K562 (cell line): ENCODE data around the gene FAM177B. TPM values are rescaled to one million over a fixed set of nuclear protein-coding genes. Genes with fewer than 3 reads are reported as not detected.

Experiments
- ATAC-seq: fragments of 200-7000 bp; cut with Tn5 transposase; 3 replicates; pipeline ENCODE4 v1.9.1; 2020; ENCODE audit warnings: moderate library complexity
- Bru-seq: library from RNA; stranded (reverse); fragments of 400-500 nt; gene quantifications from one replicate; lab custom pipeline; 2021; lab: Mats Ljungman, UMichigan
- BruChase-seq, 2 experiments: library from RNA; stranded (reverse); fragments of 400-500 nt; gene quantifications; one replicate each; lab custom pipeline; 2021; lab: Mats Ljungman, UMichigan
- BruUV-seq: library from RNA; stranded (reverse); fragments of 400-500 nt; replicated peaks from 2 replicates; lab custom pipeline; 2021; lab: Mats Ljungman, UMichigan
- CTCF ChIA-PET: fragments of 300-600 bp; formaldehyde crosslinking; extraction: SDS; loops from one replicate; lab custom pipeline; 2021; ENCODE audit warnings: low intra/inter-chr PET ratio; lab: Yijun Ruan, JAX
- POLR2A ChIA-PET: fragments of 300-600, 350-650 bp; sonication (Branson Sonifier 250); formaldehyde crosslinking; extraction: SDS; loops from one replicate; lab custom pipeline; 2021; ENCODE audit warnings: antibody characterized with exemption, inconsistent platforms; lab: Yijun Ruan, JAX
- DNase-seq, 4 experiments: peaks; one replicate each; pipeline versions ENCODE4 v3.0.0 to v3.0.0-alpha.2; 2011 to 2018; ENCODE audit warnings: low spot score in 3 of 4, mixed read lengths in 3 of 4; ENCODE audit errors: extremely low read depth in 1 of 4
- FAIRE-seq: peaks from 2 replicates; lab custom pipeline; 2011; peaks lifted over from hg19 to GRCh38; lab: Jason Lieb, UNC
- H2AFZ ChIP-seq: 2 replicates; pipeline ENCODE4 v1.6.0; 2011; ENCODE audit warnings: low read depth, low read length, control low read depth, inconsistent platforms
- H3K27ac ChIP-seq: fragments of 200-600 bp; 3 replicates; pipeline ENCODE4 v1.8.0; 2011; ENCODE audit warnings: low read depth, mild to moderate bottlenecking, control low read depth, inconsistent platforms, low read length, moderate library complexity, mixed read lengths; ENCODE audit errors: extremely low read depth
- H3K27me3 ChIP-seq, 2 experiments: fragments of 300-600 bp in 1 of 2; 2 replicates in 1 of 2; 3 replicates in 1 of 2; pipeline versions ENCODE4 v1.6.0 to v1.8.0; 2011; ENCODE audit warnings: inconsistent platforms in 2 of 2, low read length in 2 of 2, mild to moderate bottlenecking in 1 of 2, mixed read lengths in 1 of 2, moderate library complexity in 1 of 2; ENCODE audit not compliant: control insufficient read depth in 2 of 2, insufficient read depth in 2 of 2
- H3K36me3 ChIP-seq: fragments of 300-600 bp; 3 replicates; pipeline ENCODE4 v1.8.0; 2011; ENCODE audit warnings: mild to moderate bottlenecking, low read length, inconsistent platforms; ENCODE audit not compliant: control insufficient read depth, insufficient read depth
- H3K4me1 ChIP-seq, 2 experiments: fragments of 200-600 bp in 1 of 2; replicated peaks in 1 of 2; 2 replicates in 1 of 2; 3 replicates in 1 of 2; pipeline versions ENCODE4 v1.5.1 to v1.8.0; 2011; ENCODE audit warnings: inconsistent platforms in 2 of 2, low read length in 2 of 2, mild to moderate bottlenecking in 1 of 2, mixed read lengths in 1 of 2, moderate library complexity in 1 of 2; ENCODE audit not compliant: control insufficient read depth in 2 of 2, insufficient read depth in 2 of 2
- H3K4me2 ChIP-seq: 2 replicates; pipeline ENCODE4 v1.6.1; 2011; ENCODE audit warnings: low read length, control low read depth, inconsistent platforms, mixed read lengths; ENCODE audit not compliant: insufficient read depth
- H3K4me3 ChIP-seq: fragments of 200-600 bp; sonication (generic), shearing (Covaris generic); 2 replicates; pipeline ENCODE4 v1.5.1; 2016; ENCODE audit warnings: control low read depth, inconsistent platforms
- H3K79me2 ChIP-seq: fragments of 200-600 bp; 3 replicates; pipeline ENCODE4 v1.8.0; 2011; ENCODE audit warnings: low read length, inconsistent platforms; ENCODE audit not compliant: control insufficient read depth, insufficient read depth
- H3K9ac ChIP-seq, 2 experiments: 2 replicates each; pipeline versions ENCODE4 v1.6.0 to v1.6.1; 2011; ENCODE audit warnings: low read depth in 2 of 2, low read length in 2 of 2, control low read depth in 1 of 2, inconsistent platforms in 1 of 2, mild to moderate bottlenecking in 1 of 2, mixed read lengths in 1 of 2; ENCODE audit not compliant: insufficient read depth in 1 of 2
- H3K9me1 ChIP-seq: one replicate; pipeline ENCODE4 v1.6.0; 2011; ENCODE audit warnings: inconsistent platforms, mild to moderate bottlenecking, low read length, moderate library complexity; ENCODE audit not compliant: control insufficient read depth, insufficient read depth
- H3K9me3 ChIP-seq: replicated peaks from 2 replicates; pipeline ENCODE4 v1.5.1; 2011; ENCODE audit warnings: low read depth, low read length, inconsistent platforms; ENCODE audit not compliant: control insufficient read depth, insufficient read depth
- H4K20me1 ChIP-seq: replicated peaks from 2 replicates; pipeline ENCODE4 v1.6.1; 2011; ENCODE audit warnings: low read length, inconsistent platforms, mixed read lengths; ENCODE audit not compliant: control insufficient read depth, insufficient read depth
- HMG20B ChIP-seq: fragments of 250-450 bp; sonication (Bioruptor Pico); IDR thresholded peaks from 2 replicates; pipeline ENCODE4 v1.5.0; 2021; ENCODE audit warnings: mild to moderate bottlenecking
- SPI1 ChIP-seq: IDR thresholded peaks from 2 replicates; pipeline ENCODE4 v1.6.1; 2011; ENCODE audit warnings: low read depth, low read length, control low read depth, borderline replicate concordance
- ZNF589 ChIP-seq: fragments of 200-800 bp; sonication (Bioruptor generic); IDR thresholded peaks from 2 replicates; pipeline ENCODE4 v1.6.1; 2016; ENCODE audit warnings: low read depth, missing genetic modification characterization, missing compliant biosample characterization
- ZNF699 ChIP-seq: fragments of 250-450 bp; sonication (Bioruptor Pico); IDR thresholded peaks from 2 replicates; pipeline ENCODE4 v1.8.0; 2021; ENCODE audit warnings: mild to moderate bottlenecking, moderate library complexity; ENCODE audit not compliant: insufficient replicate concordance
- WGBS: fragments of 100-300 bp; shearing (Covaris generic); methylation state at CpG from one replicate; pipeline ENCODE4 v1.1.6; 2016; ENCODE audit warnings: low coverage, mixed read lengths; ENCODE audit not compliant: insufficient coverage; ENCODE audit errors: missing lambda C conversion rate; 5-methylcytosine and 5-hydroxymethylcytosine counted together
- in situ Hi-C: fragments of 300-500 bp; cut with MboI; formaldehyde crosslinking; loops from 4 replicates; pipeline ENCODE4 v1.15.0; 2018; ENCODE audit warnings: inconsistent platforms, mixed read lengths
- intact Hi-C: fragments of 100-400 bp; cut with micrococcal nuclease; formaldehyde crosslinking; loops from 2 replicates; pipeline ENCODE4 v1.14.2; 2022
- long read RNA-seq, 3 experiments: library from polyadenylated mRNA in 2 of 3; library from RNA in 1 of 3; unstranded in 2 of 3; stranded (forward) in 1 of 3; transcript quantifications; one replicate each; pipeline ENCODE4 v2.0.0, GENCODE V29; 2019 to 2022
- polyA minus RNA-seq, 3 experiments: library from RNA; depleted of rRNA, polyadenylated mRNA; stranded (reverse); fragments of >200 nt; gene quantifications; 2 replicates each; pipeline ENCODE4 v1.2.3, GENCODE V29; 2011
- polyA plus RNA-seq, 8 experiments: library from polyadenylated mRNA; depleted of rRNA in 4 of 8; stranded (reverse) in 5 of 8; unstranded in 3 of 8; fragments of >200 nt; fragmentation: Nextera tagmentation in 2 of 8; fragmentation: Illumina TruSeq in 1 of 8; extraction: Ambion mirVana in 2 of 8; extraction: Trizol in 1 of 8; gene quantifications; 2 replicates each; pipeline versions ENCODE4 v1.2.1 to v1.2.3, GENCODE V29; 2011 to 2014; ENCODE audit warnings: inconsistent platforms in 1 of 8, missing spikeins in 1 of 8
- total RNA-seq, 7 experiments: library from RNA; depleted of rRNA in 6 of 7; stranded (reverse); fragments of >200 nt in 6 of 7; fragmentation: Illumina TruSeq in 2 of 7; extraction: Trizol in 2 of 7; gene quantifications; 2 replicates each; pipeline versions ENCODE4 v1.2.1 to v1.2.3, GENCODE V29; 2011 to 2021; ENCODE audit warnings: low replicate concordance in 1 of 7
- TF ChIP-seq, protein P1 (sequence below): fragments of 450-650 bp; IDR thresholded peaks from 2 replicates; pipeline ENCODE4 v1.6.1; 2014; ENCODE audit warnings: low read depth, mild to moderate bottlenecking, moderate library complexity, borderline replicate concordance
- TF ChIP-seq, protein P2 (sequence below): sonication (generic); formaldehyde crosslinking; IDR thresholded peaks from 2 replicates; pipeline ENCODE4 v1.8.1; 2023; ENCODE audit warnings: mild to moderate bottlenecking, missing genetic modification reagents, moderate library complexity

Gene FAM177B
- not detected in 2 replicates for total RNA-seq (2011; cell fraction: chromatin; rRNA removed; ENCODE audit: low replicate concordance)
- total RNA-seq (2011; cell fraction: nucleolus; rRNA removed), result not detected in 2 replicates
- total RNA-seq (2011; cell fraction: nucleoplasm; rRNA removed), result not detected in 2 replicates
- total RNA-seq (2014; rRNA removed) (not detected in 2 replicates), total RNA-seq (2014; rRNA removed; fragmentation: Illumina TruSeq; extraction: Trizol) (not detected in 2 replicates), total RNA-seq (2015; rRNA removed; fragmentation: Illumina TruSeq; extraction: Trizol) (not detected in 2 replicates), total RNA-seq (2021) (not detected in 2 replicates), polyA plus RNA-seq (2011; rRNA removed) (not detected in 2 replicates), polyA plus RNA-seq (2014; fragmentation: Illumina TruSeq; extraction: Trizol) (not detected in 2 replicates), polyA plus RNA-seq (2014; fragmentation: Nextera tagmentation; extraction: Ambion mirVana) (not detected), polyA plus RNA-seq (2014; rRNA removed) (not detected in 2 replicates), polyA minus RNA-seq (2011; rRNA and poly(A)+ RNA removed) (not detected in 2 replicates), Bru-seq, nascent RNA (percentile 49 among the genes with signal in this experiment), BruChase-seq, experiment 1, labeled RNA remaining after a 2-hour chase (percentile 55 among the genes with signal in this experiment), BruChase-seq, experiment 2, labeled RNA remaining after a 6-hour chase (percentile 58 among the genes with signal in this experiment)
- not detected in 2 replicates for polyA plus RNA-seq (2011; cell fraction: cytosol; rRNA removed)
- not detected in 2 replicates for polyA plus RNA-seq (2011; cell fraction: nucleus; rRNA removed)
- not detected in 2 replicates for polyA plus RNA-seq (2012)
- not detected in 2 replicates for polyA minus RNA-seq (2011; cell fraction: cytosol; rRNA and poly(A)+ RNA removed)
- polyA minus RNA-seq (2011; cell fraction: nucleus; rRNA and poly(A)+ RNA removed), result not detected in 2 replicates
- long read RNA-seq, experiment 1, result 0 reads
- long read RNA-seq, experiment 2, result 0 reads
- long read RNA-seq, experiment 3, result 0 reads

DNA sequence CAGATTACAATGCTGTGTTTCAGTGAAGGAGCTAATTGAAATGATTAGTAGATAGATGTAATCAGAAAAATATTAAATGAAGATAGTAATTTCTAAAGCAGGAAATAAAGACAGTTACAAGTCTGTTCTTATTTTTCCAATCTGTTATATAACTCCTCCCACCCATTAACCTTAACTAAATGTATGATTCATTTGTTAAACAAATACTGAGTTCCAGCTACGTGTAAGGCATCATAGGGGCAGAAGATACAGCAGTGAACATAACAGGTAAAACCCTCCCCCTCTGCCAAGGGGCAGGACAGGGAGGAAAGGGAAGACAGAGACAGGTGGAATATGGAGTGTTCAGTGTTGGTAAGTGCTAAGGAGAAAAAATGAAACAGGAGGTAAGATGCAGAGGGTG lies at the start of gene FAM177B:
FAM177B (plus strand) TSS at position 231 of the 400 bp plus-strand sequence. CDS start 9,344 bp downstream, outside the sequence.
- no peaks in the 10 kb centered on the region for H4K20me1 ChIP-seq
- H3K4me1 ChIP-seq, result no peaks in the 10 kb centered on the region
- no peaks in the 10 kb centered on the region for H3K9me1 ChIP-seq
- no peak within 1 kb of the TSS for H3K4me2 ChIP-seq
- H3K36me3 ChIP-seq, result peaks cover 25% of the 10 kb centered on the region; the same call in 2 of the 3 replicates
- no peaks in the 10 kb centered on the region for H3K9me3 ChIP-seq
- POLR2A ChIA-PET, result interaction anchor here (0.9 to 1.2 kb wide), 3 partner anchors 9 to 50 kb away, joined by 3 to 9 read pairs (median 5); no protein-coding TSS in a partner anchor
- no peak for TF ChIP-seq ZNF589 (CRISPR knock-in tag)
- TF ChIP-seq, protein P1, sequence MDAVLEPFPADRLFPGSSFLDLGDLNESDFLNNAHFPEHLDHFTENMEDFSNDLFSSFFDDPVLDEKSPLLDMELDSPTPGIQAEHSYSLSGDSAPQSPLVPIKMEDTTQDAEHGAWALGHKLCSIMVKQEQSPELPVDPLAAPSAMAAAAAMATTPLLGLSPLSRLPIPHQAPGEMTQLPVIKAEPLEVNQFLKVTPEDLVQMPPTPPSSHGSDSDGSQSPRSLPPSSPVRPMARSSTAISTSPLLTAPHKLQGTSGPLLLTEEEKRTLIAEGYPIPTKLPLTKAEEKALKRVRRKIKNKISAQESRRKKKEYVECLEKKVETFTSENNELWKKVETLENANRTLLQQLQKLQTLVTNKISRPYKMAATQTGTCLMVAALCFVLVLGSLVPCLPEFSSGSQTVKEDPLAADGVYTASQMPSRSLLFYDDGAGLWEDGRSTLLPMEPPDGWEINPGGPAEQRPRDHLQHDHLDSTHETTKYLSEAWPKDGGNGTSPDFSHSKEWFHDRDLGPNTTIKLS, result no peak
- no peak for TF ChIP-seq HMG20B (CRISPR knock-in tag)
- TF ChIP-seq, protein P2, sequence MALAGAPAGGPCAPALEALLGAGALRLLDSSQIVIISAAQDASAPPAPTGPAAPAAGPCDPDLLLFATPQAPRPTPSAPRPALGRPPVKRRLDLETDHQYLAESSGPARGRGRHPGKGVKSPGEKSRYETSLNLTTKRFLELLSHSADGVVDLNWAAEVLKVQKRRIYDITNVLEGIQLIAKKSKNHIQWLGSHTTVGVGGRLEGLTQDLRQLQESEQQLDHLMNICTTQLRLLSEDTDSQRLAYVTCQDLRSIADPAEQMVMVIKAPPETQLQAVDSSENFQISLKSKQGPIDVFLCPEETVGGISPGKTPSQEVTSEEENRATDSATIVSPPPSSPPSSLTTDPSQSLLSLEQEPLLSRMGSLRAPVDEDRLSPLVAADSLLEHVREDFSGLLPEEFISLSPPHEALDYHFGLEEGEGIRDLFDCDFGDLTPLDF (CRISPR knock-in tag), result no peak
- no peak for TF ChIP-seq SPI1
- TF ChIP-seq ZNF699, result no peak
- FAIRE-seq (no peak), ATAC-seq (no peak), DNase-seq (no peak)
- in situ Hi-C loops (no loop called here), intact Hi-C loops (no loop called here)
- H3K79me2 ChIP-seq, result no peaks in the 10 kb centered on the region
- H2AFZ ChIP-seq, result no peak within 1 kb of the TSS
- no peak within 1 kb of the TSS for H3K4me3 ChIP-seq
- 32% methylated on average over 1 of the region's 1 CpG for WGBS
- H3K9ac ChIP-seq, result no peak within 1 kb of the TSS
- H3K27ac ChIP-seq, result no peak within 1 kb of the TSS
- CTCF ChIA-PET, result no interaction called here
- BruUV-seq, result no TSS peak
- H3K27me3 ChIP-seq, result no peaks in the 10 kb centered on the region
